Measurements from ENCODE around the gene BHMT. TPM values are rescaled to one million over a fixed set of nuclear protein-coding genes. Genes with fewer than 3 reads are reported as not detected.

BHMT gene
- total RNA-seq, 2 donors from 2014 or later, result 0.81 to 1.3 TPM

DNA sequence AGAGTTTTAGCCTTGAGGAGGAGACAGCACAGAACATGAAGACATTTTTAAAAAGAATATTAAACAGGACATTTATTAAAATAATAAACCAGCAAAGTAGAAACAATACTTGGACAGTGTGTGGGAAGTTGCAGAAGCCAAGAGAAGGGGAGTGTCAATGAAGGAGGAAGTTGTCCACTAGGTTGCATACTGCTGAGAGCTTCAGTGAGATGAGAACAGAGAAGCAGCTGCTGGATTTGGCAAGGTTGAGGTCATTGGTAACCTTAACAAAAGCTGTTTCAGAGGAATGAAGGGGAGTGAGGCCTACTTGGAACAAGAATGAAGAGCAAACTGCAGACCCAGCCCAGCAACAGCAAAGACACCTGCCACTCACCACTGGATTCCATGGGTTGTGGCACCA, 11.4 kb downstream of the BHMT start:
- no peaks in the 10 kb centered on the region for H3K36me3 Mint-ChIP-seq (ENCODE audit: low read depth)
- H3K9ac ChIP-seq (ENCODE audit: extremely low read depth, low read length, poor library complexity, severe bottlenecking), result no peak overlapping the region
- TF ChIP-seq, protein P1, sequence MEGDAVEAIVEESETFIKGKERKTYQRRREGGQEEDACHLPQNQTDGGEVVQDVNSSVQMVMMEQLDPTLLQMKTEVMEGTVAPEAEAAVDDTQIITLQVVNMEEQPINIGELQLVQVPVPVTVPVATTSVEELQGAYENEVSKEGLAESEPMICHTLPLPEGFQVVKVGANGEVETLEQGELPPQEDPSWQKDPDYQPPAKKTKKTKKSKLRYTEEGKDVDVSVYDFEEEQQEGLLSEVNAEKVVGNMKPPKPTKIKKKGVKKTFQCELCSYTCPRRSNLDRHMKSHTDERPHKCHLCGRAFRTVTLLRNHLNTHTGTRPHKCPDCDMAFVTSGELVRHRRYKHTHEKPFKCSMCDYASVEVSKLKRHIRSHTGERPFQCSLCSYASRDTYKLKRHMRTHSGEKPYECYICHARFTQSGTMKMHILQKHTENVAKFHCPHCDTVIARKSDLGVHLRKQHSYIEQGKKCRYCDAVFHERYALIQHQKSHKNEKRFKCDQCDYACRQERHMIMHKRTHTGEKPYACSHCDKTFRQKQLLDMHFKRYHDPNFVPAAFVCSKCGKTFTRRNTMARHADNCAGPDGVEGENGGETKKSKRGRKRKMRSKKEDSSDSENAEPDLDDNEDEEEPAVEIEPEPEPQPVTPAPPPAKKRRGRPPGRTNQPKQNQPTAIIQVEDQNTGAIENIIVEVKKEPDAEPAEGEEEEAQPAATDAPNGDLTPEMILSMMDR (conservative IDR thresholded peaks at IDR 0.05), result no peak
- H3K4me3 ChIP-seq (ENCODE audit: low read length), result no peak overlapping the region
- no peaks in the 10 kb centered on the region for H3K27me3 ChIP-seq (ENCODE audit: control insufficient read depth, insufficient read depth, low read length, poor library complexity, severe bottlenecking)
- H3K36me3 ChIP-seq (ENCODE audit: control insufficient read depth, insufficient read depth, low read length), result no peaks in the 10 kb centered on the region
- H3K9me3 Mint-ChIP-seq, result no peaks in the 10 kb centered on the region
- DNase-seq, result no peak
- no peaks in the 10 kb centered on the region for H3K4me1 Mint-ChIP-seq
- no peak overlapping the region for H3K4me3 Mint-ChIP-seq
- H3K27me3 Mint-ChIP-seq (ENCODE audit: insufficient read depth), result peaks cover 6% of the 10 kb centered on the region
- no peak overlapping the region for H3K27ac Mint-ChIP-seq
- H3K9me3 ChIP-seq (ENCODE audit: control insufficient read depth, low read length), result no peaks in the 10 kb centered on the region
- no peaks in the 10 kb centered on the region for H3K4me1 ChIP-seq (ENCODE audit: control insufficient read depth, insufficient read depth, low read length)
- no peak overlapping the region for H3K27ac ChIP-seq (ENCODE audit: low read depth, low read length)

DNA sequence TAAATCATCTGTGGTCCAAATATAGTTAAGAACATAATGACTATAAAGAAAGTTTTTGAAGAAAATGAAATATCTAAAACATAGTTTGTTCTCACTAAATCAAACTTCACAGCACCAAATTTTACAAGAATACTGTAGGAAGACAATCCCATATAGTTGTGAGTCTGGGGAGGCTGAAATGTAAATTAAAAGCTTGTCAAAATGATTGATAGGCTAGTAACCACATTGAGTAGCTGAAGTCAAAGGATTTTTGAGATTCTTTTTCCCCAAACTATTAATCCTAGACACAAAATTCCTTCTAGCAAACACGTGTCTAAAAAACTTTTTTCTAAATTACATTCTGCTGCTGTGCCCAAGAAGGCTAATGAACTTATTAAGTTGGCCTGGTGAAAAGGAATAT, 13.0 kb downstream of the BHMT start:
- 73% methylated on average over 1 of the region's 1 CpG; no CpG with 5 or more reads in 1 of the 2 experiments for WGBS, 2 experiments (ENCODE audit: insufficient coverage in 1 of 2, insufficient read length in 1 of 2)

DNA sequence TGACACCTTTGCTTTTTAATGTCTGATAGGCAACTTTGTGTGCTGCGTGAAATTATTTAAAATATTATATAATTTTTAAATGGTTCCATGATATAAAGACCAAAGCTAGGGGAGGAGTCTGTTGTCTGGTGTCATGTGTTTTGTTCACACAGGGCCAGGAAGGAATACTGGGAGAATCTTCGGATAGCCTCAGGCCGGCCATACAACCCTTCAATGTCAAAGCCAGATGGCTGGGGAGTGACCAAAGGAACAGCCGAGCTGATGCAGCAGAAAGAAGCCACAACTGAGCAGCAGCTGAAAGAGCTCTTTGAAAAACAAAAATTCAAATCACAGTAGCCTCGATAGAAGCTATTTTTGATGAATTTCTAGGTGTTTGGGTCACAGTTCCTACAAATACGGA, 19.2 kb downstream of the BHMT start:
- Histone ChIP-seq H3K27ac (ENCODE audit: low read depth, low read length) (no peak overlapping the region), H3K36me3 (ENCODE audit: control insufficient read depth, insufficient read depth, low read length) (no peaks in the 10 kb centered on the region), H3K9me3 (ENCODE audit: control insufficient read depth, low read length) (no peaks in the 10 kb centered on the region), H3K4me1 (ENCODE audit: control insufficient read depth, insufficient read depth, low read length) (no peaks in the 10 kb centered on the region), H3K9ac (ENCODE audit: extremely low read depth, low read length, poor library complexity, severe bottlenecking) (no peak overlapping the region), H3K4me3 (ENCODE audit: low read length) (no peak overlapping the region), H3K27me3 (ENCODE audit: control insufficient read depth, insufficient read depth, low read length, poor library complexity, severe bottlenecking) (no peaks in the 10 kb centered on the region)
- peaks cover 15% of the 10 kb centered on the region for H3K4me1 Mint-ChIP-seq
- DNase-seq, result no peak
- no peak overlapping the region for H3K4me3 Mint-ChIP-seq
- H3K27me3 Mint-ChIP-seq (ENCODE audit: insufficient read depth), result no peaks in the 10 kb centered on the region
- H3K36me3 Mint-ChIP-seq (ENCODE audit: low read depth), result no peaks in the 10 kb centered on the region
- TF ChIP-seq, protein P1 (conservative IDR thresholded peaks at IDR 0.05), result no peak
- no peak overlapping the region for H3K27ac Mint-ChIP-seq
- WGBS, 2 experiments (ENCODE audit: insufficient coverage in 1 of 2, insufficient read length in 1 of 2), result 78 to 91% methylated on average over 4 to 5 of the region's 6 CpGs
- H3K9me3 Mint-ChIP-seq, result peaks cover 2% of the 10 kb centered on the region

More for the DNA sequence above, 13.0 kb downstream of the BHMT start:
- no peaks in the 10 kb centered on the region for H3K9me3 ChIP-seq (ENCODE audit: control insufficient read depth, low read length)
- H3K4me3 ChIP-seq (ENCODE audit: low read length), result no peak overlapping the region
- Mint-ChIP-seq H3K4me1 (no peaks in the 10 kb centered on the region), H3K27me3 (ENCODE audit: insufficient read depth) (no peaks in the 10 kb centered on the region), H3K9me3 (no peaks in the 10 kb centered on the region), H3K4me3 (no peak overlapping the region), H3K36me3 (ENCODE audit: low read depth) (no peaks in the 10 kb centered on the region), H3K27ac (no peak overlapping the region)
- H3K27me3 ChIP-seq (ENCODE audit: control insufficient read depth, insufficient read depth, low read length, poor library complexity, severe bottlenecking), result no peaks in the 10 kb centered on the region
- TF ChIP-seq, protein P1 (conservative IDR thresholded peaks at IDR 0.05), result no peak
- H3K9ac ChIP-seq (ENCODE audit: extremely low read depth, low read length, poor library complexity, severe bottlenecking), result no peak overlapping the region
- H3K27ac ChIP-seq (ENCODE audit: low read depth, low read length), result no peak overlapping the region
- H3K4me1 ChIP-seq (ENCODE audit: control insufficient read depth, insufficient read depth, low read length), result no peaks in the 10 kb centered on the region
- DNase-seq, result no peak
- no peaks in the 10 kb centered on the region for H3K36me3 ChIP-seq (ENCODE audit: control insufficient read depth, insufficient read depth, low read length)
